Gastrocnemius medialis (tissue), 4 donors: ENCODE measurements around the gene GARS1. TPM values are rescaled to one million over a fixed set of nuclear protein-coding genes. Genes with fewer than 3 reads are reported as not detected.

ENCODE experiments used
- ATAC-seq, 2 donors: fragments of 150-250 bp; one replicate each; pipeline ENCODE4 v1.9.1; 2016
- DNase-seq, 2 donors: peaks; one replicate each; pipeline ENCODE4 v3.0.0-alpha.2; 2019
- H3K27ac ChIP-seq, 4 donors: fragments of 200-600 bp; sonication (generic); 1 replicate in 1 of 4; 2 replicates in 3 of 4; pipeline ENCODE4 v1.5.1; 2016 to 2018; ENCODE audit warnings: mild to moderate bottlenecking in 2 of 4, moderate library complexity in 1 of 4
- H3K27me3 ChIP-seq, 3 donors: fragments of 200-600 bp; sonication (generic) in 2 of 3; 1 replicate in 1 of 3; 2 replicates in 2 of 3; pipeline versions ENCODE4 v1.5.1 to v1.6.0; 2016 to 2019; ENCODE audit warnings: mild to moderate bottlenecking in 1 of 3, moderate library complexity in 1 of 3
- H3K36me3 ChIP-seq, 2 donors: fragments of 200-600 bp; sonication (generic) in 1 of 2; one replicate each; pipeline ENCODE4 v1.5.1; 2017 to 2018
- H3K4me1 ChIP-seq, 2 donors: fragments of 200-600 bp; sonication (generic) in 1 of 2; one replicate each; pipeline ENCODE4 v1.5.1; 2016 to 2017; ENCODE audit warnings: mild to moderate bottlenecking in 2 of 2
- H3K4me3 ChIP-seq, 4 donors: fragments of 200-600 bp; sonication (generic) in 3 of 4; 1 replicate in 1 of 4; 2 replicates in 3 of 4; pipeline ENCODE4 v1.5.1; 2016 to 2019; ENCODE audit warnings: mild to moderate bottlenecking in 2 of 4
- H3K9me3 ChIP-seq, 3 donors: fragments of 200-600 bp; sonication (generic) in 2 of 3; 1 replicate in 1 of 3; 2 replicates in 2 of 3; pipeline ENCODE4 v1.5.1; 2016 to 2019
- CTCF ChIP-seq, 5 experiments: fragments of 450-650 bp in 3 of 5; fragments of 200-600 bp in 2 of 5; sonication (generic) in 2 of 5; IDR thresholded peaks in 4 of 5; conservative IDR thresholded peaks in 1 of 5; 1 replicate in 4 of 5; 2 replicates in 1 of 5; pipeline ENCODE4 v1.5.1; 2016 to 2019; ENCODE audit warnings: antibody characterized with exemption in 5 of 5, mild to moderate bottlenecking in 3 of 5, moderate library complexity in 3 of 5
- POLR2A ChIP-seq, 2 donors: fragments of 450-650 bp; IDR thresholded peaks; one replicate each; pipeline ENCODE4 v1.6.1; 2017; ENCODE audit warnings: antibody characterized with exemption in 2 of 2, mild to moderate bottlenecking in 2 of 2, moderate library complexity in 2 of 2
- in situ Hi-C, 4 donors: fragments of 200-750 bp; cut with MboI; loops; one replicate each; pipeline versions ENCODE4 v1.15.0 to v1.8.0; 2017; ENCODE audit warnings: low sequenced_read_pairs in 4 of 4
- intact Hi-C: fragments of 100-400 bp; cut with DNase I; formaldehyde crosslinking; loops from one replicate; pipeline ENCODE4 v1.15.1; 2023; ENCODE audit warnings: low total_unique reads
- total RNA-seq, 4 donors: library from RNA; depleted of rRNA; stranded (reverse); fragments of >200 nt; gene quantifications; one replicate each; pipeline versions ENCODE4 v1.1.0 to v1.2.3, GENCODE V29; 2016

Gene GARS1
- total RNA-seq, 4 donors from 2014 or later = 52.1 to 67.7 (median 60.1) TPM

GRCh38 chr7:30671793-30672465 is 77.3 kb downstream of the GARS1 start:
- no peaks in the 10 kb centered on the region for H3K4me1 ChIP-seq
- no peaks in the 10 kb centered on the region for H3K36me3 ChIP-seq
- ATAC-seq (no peak), DNase-seq (no peak)
- no peak overlapping the region for H3K27ac ChIP-seq
- no peaks in the 10 kb centered on the region for H3K27me3 ChIP-seq
- no peaks in the 10 kb centered on the region for H3K9me3 ChIP-seq
- no peak overlapping the region for H3K4me3 ChIP-seq
- TF ChIP-seq POLR2A (IDR thresholded peaks at IDR 0.05) (no peak), CTCF (IDR thresholded peaks at IDR 0.05 in 4 of 5, conservative IDR thresholded peaks at IDR 0.05 in 1 of 5) (no peak)
- in situ Hi-C loops (no loop called here), intact Hi-C loops (no loop called here)

GRCh38 chr7:30674420-30674819 is 79.7 kb downstream of the GARS1 start:
- no peak overlapping the region for H3K4me3 ChIP-seq
- no peaks in the 10 kb centered on the region for H3K9me3 ChIP-seq
- no peaks in the 10 kb centered on the region for H3K4me1 ChIP-seq
- H3K27ac ChIP-seq = no peak overlapping the region
- ATAC-seq (no peak), DNase-seq (no peak)
- in situ Hi-C loops = no loop called here
- TF ChIP-seq POLR2A (IDR thresholded peaks at IDR 0.05) = no peak
- TF ChIP-seq CTCF (IDR thresholded peaks at IDR 0.05 in 4 of 5, conservative IDR thresholded peaks at IDR 0.05 in 1 of 5) = no peak
- intact Hi-C loops = no loop called here
- H3K27me3 ChIP-seq = no peaks in the 10 kb centered on the region
- H3K36me3 ChIP-seq = no peaks in the 10 kb centered on the region

GRCh38 chr7:30674876-30675275 is 80.2 kb downstream of the GARS1 start:
- intact Hi-C loops = no loop called here

GRCh38 chr7:30678805-30679204 is 84.1 kb downstream of the GARS1 start:
- H3K27ac ChIP-seq = no peak overlapping the region
- no peak overlapping the region for H3K4me3 ChIP-seq
- ATAC-seq = no peak
- H3K9me3 ChIP-seq = no peaks in the 10 kb centered on the region
- intact Hi-C loops = no loop called here
- in situ Hi-C loops = no loop called here
- H3K27me3 ChIP-seq = peaks cover 6 to 19% (median 16%) of the 10 kb centered on the region in 3 donors
- DNase-seq = no peak
- no peaks in the 10 kb centered on the region for H3K36me3 ChIP-seq
- TF ChIP-seq POLR2A (IDR thresholded peaks at IDR 0.05) (no peak), CTCF (IDR thresholded peaks at IDR 0.05 in 4 of 5, conservative IDR thresholded peaks at IDR 0.05 in 1 of 5) (no peak)
- peaks cover 7 to 16% of the 10 kb centered on the region in 2 donors for H3K4me1 ChIP-seq

More at GRCh38 chr7:30674876-30675275, 80.2 kb downstream of the GARS1 start:
- no peaks in the 10 kb centered on the region for H3K27me3 ChIP-seq
- in situ Hi-C loops = no loop called here
- no peaks in the 10 kb centered on the region for H3K36me3 ChIP-seq
- no peak for DNase-seq
- no peak for ATAC-seq
- H3K27ac ChIP-seq = no peak overlapping the region
- H3K4me1 ChIP-seq = no peaks in the 10 kb centered on the region
- H3K4me3 ChIP-seq = no peak overlapping the region
- no peaks in the 10 kb centered on the region for H3K9me3 ChIP-seq
- TF ChIP-seq CTCF (IDR thresholded peaks at IDR 0.05 in 4 of 5, conservative IDR thresholded peaks at IDR 0.05 in 1 of 5) (no peak), POLR2A (IDR thresholded peaks at IDR 0.05) (no peak)
